HL-60 (cell line): Measurements from ENCODE around the gene SGTB.
"Not testable (repeated sequence)": the region's sequence is repeated elsewhere in the genome, so short reads cannot be mapped to it uniquely, and the experiment has no call there.

Experiments
- DNase-seq, 2 experiments: peaks; one replicate each; pipeline ENCODE4 v3.0.0-alpha.2; 2010 to 2020; ENCODE audit warnings: low read depth in 1 of 2, low spot score in 1 of 2
- H3K27ac ChIP-seq: fragments of 250-450 bp; sonication (Bioruptor Pico); replicated peaks from 2 replicates; pipeline ENCODE4 v1.5.1; 2020; ENCODE audit warnings: mild to moderate bottlenecking, moderate library complexity
- H3K27me3 ChIP-seq: fragments of 250-450 bp; sonication (Bioruptor Pico); 2 replicates; pipeline ENCODE4 v1.5.1; 2021; ENCODE audit warnings: mild to moderate bottlenecking, moderate library complexity; ENCODE audit not compliant: insufficient read depth, poor library complexity, severe bottlenecking
- H3K4me3 ChIP-seq: replicated peaks from 2 replicates; pipeline ENCODE4 v1.5.1; 2011; ENCODE audit warnings: mild to moderate bottlenecking, control low read depth, low read length; ENCODE audit not compliant: insufficient read depth
- GABPA ChIP-seq: IDR thresholded peaks from 2 replicates; pipeline ENCODE4 v1.6.1; 2012; ENCODE audit warnings: low read depth
- POLR2AphosphoS5 ChIP-seq: IDR thresholded peaks from 2 replicates; pipeline ENCODE4 v1.6.1; 2012; ENCODE audit warnings: low read depth
- SPI1 ChIP-seq: IDR thresholded peaks from 2 replicates; pipeline ENCODE4 v1.6.1; 2012; ENCODE audit warnings: low read depth, mild to moderate bottlenecking, borderline replicate concordance
- TF ChIP-seq, protein P1 (sequence below): IDR thresholded peaks from one replicate; pipeline ENCODE4 v1.5.1; 2011; ENCODE audit warnings: low read length, control low read depth, inconsistent platforms; ENCODE audit not compliant: insufficient read depth
- TF ChIP-seq, protein P2 (sequence below): IDR thresholded peaks from 2 replicates; pipeline ENCODE4 v1.6.1; 2012; ENCODE audit warnings: low read depth; ENCODE audit not compliant: insufficient replicate concordance

Gene SGTB

DNA sequence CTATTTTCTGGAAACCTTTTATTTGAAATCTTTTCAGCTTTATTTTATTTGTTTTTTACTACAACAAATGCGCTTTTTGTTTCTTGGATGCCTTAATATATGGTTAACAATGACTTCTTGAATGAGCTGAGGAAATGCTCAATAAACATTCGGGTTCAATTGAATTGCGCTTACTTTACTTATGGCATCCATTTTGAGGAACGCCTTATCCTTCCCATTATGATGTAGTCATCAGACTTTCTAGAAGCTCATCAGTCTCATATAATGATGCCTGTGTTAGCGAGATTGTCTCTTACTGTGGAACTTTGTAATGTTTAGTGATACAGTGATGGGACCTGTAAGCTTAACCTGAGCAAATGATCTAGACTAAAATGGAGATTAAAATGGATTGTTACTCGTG, 96.2 kb downstream of the SGTB start:
- TF ChIP-seq, protein P1, sequence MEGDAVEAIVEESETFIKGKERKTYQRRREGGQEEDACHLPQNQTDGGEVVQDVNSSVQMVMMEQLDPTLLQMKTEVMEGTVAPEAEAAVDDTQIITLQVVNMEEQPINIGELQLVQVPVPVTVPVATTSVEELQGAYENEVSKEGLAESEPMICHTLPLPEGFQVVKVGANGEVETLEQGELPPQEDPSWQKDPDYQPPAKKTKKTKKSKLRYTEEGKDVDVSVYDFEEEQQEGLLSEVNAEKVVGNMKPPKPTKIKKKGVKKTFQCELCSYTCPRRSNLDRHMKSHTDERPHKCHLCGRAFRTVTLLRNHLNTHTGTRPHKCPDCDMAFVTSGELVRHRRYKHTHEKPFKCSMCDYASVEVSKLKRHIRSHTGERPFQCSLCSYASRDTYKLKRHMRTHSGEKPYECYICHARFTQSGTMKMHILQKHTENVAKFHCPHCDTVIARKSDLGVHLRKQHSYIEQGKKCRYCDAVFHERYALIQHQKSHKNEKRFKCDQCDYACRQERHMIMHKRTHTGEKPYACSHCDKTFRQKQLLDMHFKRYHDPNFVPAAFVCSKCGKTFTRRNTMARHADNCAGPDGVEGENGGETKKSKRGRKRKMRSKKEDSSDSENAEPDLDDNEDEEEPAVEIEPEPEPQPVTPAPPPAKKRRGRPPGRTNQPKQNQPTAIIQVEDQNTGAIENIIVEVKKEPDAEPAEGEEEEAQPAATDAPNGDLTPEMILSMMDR: no peak
- no peak for TF ChIP-seq POLR2AphosphoS5
- TF ChIP-seq, protein P2, sequence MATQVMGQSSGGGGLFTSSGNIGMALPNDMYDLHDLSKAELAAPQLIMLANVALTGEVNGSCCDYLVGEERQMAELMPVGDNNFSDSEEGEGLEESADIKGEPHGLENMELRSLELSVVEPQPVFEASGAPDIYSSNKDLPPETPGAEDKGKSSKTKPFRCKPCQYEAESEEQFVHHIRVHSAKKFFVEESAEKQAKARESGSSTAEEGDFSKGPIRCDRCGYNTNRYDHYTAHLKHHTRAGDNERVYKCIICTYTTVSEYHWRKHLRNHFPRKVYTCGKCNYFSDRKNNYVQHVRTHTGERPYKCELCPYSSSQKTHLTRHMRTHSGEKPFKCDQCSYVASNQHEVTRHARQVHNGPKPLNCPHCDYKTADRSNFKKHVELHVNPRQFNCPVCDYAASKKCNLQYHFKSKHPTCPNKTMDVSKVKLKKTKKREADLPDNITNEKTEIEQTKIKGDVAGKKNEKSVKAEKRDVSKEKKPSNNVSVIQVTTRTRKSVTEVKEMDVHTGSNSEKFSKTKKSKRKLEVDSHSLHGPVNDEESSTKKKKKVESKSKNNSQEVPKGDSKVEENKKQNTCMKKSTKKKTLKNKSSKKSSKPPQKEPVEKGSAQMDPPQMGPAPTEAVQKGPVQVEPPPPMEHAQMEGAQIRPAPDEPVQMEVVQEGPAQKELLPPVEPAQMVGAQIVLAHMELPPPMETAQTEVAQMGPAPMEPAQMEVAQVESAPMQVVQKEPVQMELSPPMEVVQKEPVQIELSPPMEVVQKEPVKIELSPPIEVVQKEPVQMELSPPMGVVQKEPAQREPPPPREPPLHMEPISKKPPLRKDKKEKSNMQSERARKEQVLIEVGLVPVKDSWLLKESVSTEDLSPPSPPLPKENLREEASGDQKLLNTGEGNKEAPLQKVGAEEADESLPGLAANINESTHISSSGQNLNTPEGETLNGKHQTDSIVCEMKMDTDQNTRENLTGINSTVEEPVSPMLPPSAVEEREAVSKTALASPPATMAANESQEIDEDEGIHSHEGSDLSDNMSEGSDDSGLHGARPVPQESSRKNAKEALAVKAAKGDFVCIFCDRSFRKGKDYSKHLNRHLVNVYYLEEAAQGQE: no peak
- TF ChIP-seq SPI1: no peak
- no peak for TF ChIP-seq GABPA
- Histone ChIP-seq H3K27ac (peak overlapping the region; percentile 71; the same call in 1 of the 2 replicates), H3K4me3 (peak overlapping the region; percentile 91), H3K27me3 (no peaks in the 10 kb centered on the region)
- DNase-seq: no peak

DNA sequence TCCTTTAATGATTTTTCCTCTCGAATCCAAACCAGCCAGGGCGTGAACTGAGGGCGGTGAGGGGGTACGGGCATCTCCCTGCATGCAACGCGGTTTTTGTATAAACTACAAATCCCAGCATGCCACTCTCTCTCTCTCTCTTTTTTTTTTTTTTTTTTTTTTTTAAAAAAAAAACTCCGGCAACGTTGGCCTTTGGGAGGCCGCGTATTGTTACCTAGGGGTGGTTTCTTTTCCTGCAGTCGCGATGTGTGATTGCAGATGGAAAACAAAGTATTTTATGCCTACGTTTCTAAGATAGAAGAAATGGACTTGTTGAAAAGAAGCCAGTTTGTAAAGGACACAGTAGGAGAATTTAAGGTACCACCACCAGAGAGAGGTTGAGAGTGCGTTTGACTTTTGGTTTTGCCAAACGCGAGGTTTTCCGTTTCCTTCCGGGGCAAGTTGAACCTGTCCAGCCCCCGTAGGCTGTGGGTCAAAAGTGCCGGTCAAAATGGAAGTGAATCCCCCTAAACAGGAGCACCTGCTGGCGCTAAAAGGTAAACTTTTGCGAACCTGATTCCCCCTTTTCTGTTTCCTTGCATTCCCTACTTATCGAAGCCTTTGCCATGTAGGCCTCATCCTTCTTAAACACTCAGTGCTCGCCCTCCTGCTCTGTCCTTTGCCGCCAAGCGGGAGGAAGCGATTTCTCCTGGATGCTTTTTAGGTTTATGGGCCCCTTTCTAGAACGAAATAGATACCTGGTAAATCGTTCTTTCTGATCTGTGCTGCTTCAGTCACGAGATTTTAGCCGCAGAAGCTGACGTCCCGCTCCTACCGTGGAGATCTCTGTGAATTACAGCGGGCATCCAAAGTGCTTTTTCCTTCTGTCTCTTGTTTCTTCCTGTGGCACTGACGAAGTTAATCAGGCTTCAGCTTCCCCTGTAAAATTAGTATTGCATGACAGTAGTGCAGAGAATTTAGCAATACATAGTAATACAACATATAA, 97.0 kb downstream of the SGTB start, which contains the start of the genes SHLD3 and TRAPPC13:
Gene SHLD3, plus strand, starts transcription at position 457 of the 985 bp plus-strand sequence. CDS start 4,561 bp downstream, outside the sequence.
Gene TRAPPC13, plus strand, starts transcription at position 457 of the 985 bp plus-strand sequence. Its CDS starts 34 bp downstream, at position 491.
- H3K27ac ChIP-seq: peak within 1 kb of the TSS; percentile 71
- peak; percentile 84 for TF ChIP-seq GABPA
- TF ChIP-seq, protein P2: no peak
- no peaks in the 10 kb centered on the region for H3K27me3 ChIP-seq
- peak; percentile 60 to 76 for DNase-seq
- peak within 1 kb of the TSS; percentile 91 for H3K4me3 ChIP-seq

DNA sequence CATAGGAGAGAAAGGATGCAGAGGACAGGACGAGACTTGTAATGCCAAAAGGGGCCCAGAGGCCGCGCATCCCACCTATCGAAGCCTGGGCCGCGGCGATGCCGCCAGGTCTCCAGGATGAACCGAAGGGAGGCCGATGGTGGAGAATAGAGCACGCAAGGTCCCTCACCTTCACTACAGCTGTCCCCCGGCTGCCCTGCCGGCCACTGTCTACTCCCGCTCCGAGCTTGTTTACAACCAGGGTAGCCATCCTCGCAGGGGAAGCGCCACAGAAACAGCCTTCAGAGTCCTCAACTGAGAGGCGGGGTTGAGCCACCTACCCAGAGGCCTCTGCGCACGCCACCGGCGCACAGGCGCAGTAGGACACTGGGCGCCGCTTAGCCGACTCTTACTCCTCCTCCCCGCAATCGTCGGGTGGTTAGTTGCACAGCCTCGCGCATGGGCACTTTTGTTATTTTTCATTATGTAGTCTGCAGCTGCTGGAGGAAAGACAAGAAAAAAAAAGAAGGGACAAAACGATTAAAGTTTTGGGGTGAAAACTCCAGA, 97.8 kb downstream of the SGTB start, which contains the start of gene TRIM23:
Gene TRIM23, minus strand, starts transcription at position 309 of the 546 bp plus-strand sequence. Its CDS starts 59 bp downstream, at position 250.
- H3K4me3 ChIP-seq: peak within 1 kb of the TSS; percentile 91
- peak; percentile 49 to 84 for DNase-seq
- no peaks in the 10 kb centered on the region for H3K27me3 ChIP-seq
- peak within 1 kb of the TSS; percentile 71 for H3K27ac ChIP-seq
- TF ChIP-seq, protein P1: no peak
- no peak for TF ChIP-seq GABPA

DNA sequence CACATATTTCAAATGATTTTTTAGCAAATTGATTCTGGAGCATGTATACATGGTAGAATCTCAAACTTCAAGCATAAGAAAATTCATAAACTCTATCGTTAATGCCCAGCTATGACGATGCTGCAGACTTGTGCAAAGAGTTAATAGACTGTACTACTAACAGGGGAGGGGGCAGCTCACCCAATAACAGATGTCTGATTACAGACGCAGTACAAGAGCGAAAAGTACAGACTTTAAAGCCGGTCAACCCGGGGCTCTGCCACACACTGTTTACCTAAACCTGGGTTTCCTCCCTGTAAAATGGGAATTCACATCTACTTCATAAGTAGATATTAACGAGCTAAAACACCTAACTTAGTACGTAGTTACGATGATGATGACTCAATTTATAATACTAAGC, 98.4 kb downstream of the SGTB start:
- Histone ChIP-seq H3K27me3 (no peaks in the 10 kb centered on the region), H3K4me3 (peak overlapping the region; percentile 91), H3K27ac (peak overlapping the region; percentile 71)
- no peak for DNase-seq
- TF ChIP-seq, protein P1: no peak
- TF ChIP-seq SPI1 (no peak), GABPA (no peak), POLR2AphosphoS5 (no peak)
- TF ChIP-seq, protein P2: no peak

DNA sequence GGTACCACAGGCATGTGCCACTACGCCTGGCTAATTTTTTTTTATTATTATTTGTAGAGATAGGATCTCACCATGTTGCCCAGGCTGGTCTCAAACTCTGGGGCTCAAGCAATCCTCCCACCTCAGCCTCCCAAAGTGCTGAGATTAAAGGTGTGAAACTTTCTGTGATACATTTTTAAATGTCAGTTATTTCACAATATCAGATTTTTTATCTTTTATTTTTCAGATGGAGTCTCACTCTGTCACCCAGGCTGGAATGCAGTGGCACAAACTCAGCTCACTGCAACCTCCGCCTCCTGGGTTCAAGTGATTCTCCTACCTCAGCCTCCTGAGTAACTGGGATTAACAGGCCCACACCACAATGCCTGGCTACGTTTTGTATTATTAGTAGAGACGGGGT, 99.9 kb downstream of the SGTB start:
- not testable (repeated sequence) for DNase-seq, H3K27ac ChIP-seq, H3K27me3 ChIP-seq, H3K4me3 ChIP-seq
